Testis (tissue), 2 donors: ENCODE data around the gene MRPL4.

Experiments
- CTCF ChIP-seq, 3 experiments: fragments of 450-650 bp in 2 of 3; fragments of 200-600 bp in 1 of 3; sonication (generic) in 1 of 3; IDR thresholded peaks; one replicate each; pipeline ENCODE4 v1.5.1; 2016 to 2019; ENCODE audit warnings: antibody characterized with exemption in 3 of 3, mild to moderate bottlenecking in 2 of 3, moderate library complexity in 1 of 3
- POLR2A ChIP-seq: fragments of 450-650 bp; IDR thresholded peaks from one replicate; pipeline ENCODE4 v1.6.1; 2017; ENCODE audit warnings: antibody characterized with exemption, mild to moderate bottlenecking, moderate library complexity

DNA sequence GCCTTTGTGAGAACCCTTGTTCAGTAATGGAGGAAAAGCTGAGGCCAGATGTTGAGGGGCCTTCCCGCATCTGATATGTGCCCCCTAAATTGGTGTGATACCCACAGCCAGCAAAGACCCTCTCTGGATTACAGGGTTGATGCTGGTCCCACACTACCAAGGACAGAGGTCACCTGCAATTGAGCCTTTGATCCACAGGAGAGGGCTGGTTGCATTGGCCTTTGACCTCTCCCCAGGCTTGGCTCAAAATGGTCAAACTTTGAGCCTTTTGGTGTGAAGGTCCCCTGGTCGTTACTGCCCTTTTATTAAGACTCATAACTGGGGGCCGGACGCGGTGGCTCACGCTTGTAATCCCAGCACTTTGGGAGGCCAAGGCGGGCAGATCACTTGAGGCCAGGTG, 8.4 kb upstream of the MRPL4 start:
- no peak for TF ChIP-seq POLR2A
- no peak for TF ChIP-seq CTCF (IDR thresholded peaks at IDR 0.05)
